WTC11 (cell line): Measurements from ENCODE around the gene AHRR.
"Not testable (repeated sequence)": the region's sequence is repeated elsewhere in the genome, so short reads cannot be mapped to it uniquely, and the experiment has no call there.

ENCODE experiments used
- ATF3 ChIP-seq: sonication (generic); formaldehyde crosslinking; conservative IDR thresholded peaks from 2 replicates; pipeline ENCODE4 v1.8.1; 2022; ENCODE audit warnings: mild to moderate bottlenecking, missing genetic modification reagents
- CTCF ChIP-seq: fragments of 200-600 bp; IDR thresholded peaks from 2 replicates; pipeline ENCODE4 v1.8.0; 2022; ENCODE audit warnings: antibody characterized with exemption
- ELF4 ChIP-seq: sonication (generic); formaldehyde crosslinking; IDR thresholded peaks from 2 replicates; pipeline ENCODE4 v1.8.1; 2022; ENCODE audit warnings: low read depth, mild to moderate bottlenecking, moderate library complexity, missing genetic modification reagents
- GRHL2 ChIP-seq: fragments of 250-450 bp; sonication (Bioruptor Pico); IDR thresholded peaks from 2 replicates; pipeline ENCODE4 v1.8.0; 2022; ENCODE audit warnings: mild to moderate bottlenecking, moderate library complexity; ENCODE audit not compliant: insufficient replicate concordance, severe bottlenecking
- MLX ChIP-seq: sonication (generic); formaldehyde crosslinking; IDR thresholded peaks from 2 replicates; pipeline ENCODE4 v1.8.1; 2023; ENCODE audit warnings: mild to moderate bottlenecking, missing genetic modification reagents, moderate library complexity
- NFE2L1 ChIP-seq: sonication (generic); formaldehyde crosslinking; IDR thresholded peaks from 2 replicates; pipeline ENCODE4 v1.8.1; 2023; ENCODE audit warnings: missing genetic modification reagents
- NR1H2 ChIP-seq: sonication (generic); formaldehyde crosslinking; IDR thresholded peaks from 2 replicates; pipeline ENCODE4 v1.9.0; 2021; ENCODE audit warnings: mild to moderate bottlenecking, moderate library complexity, missing genetic modification reagents
- NR3C1 ChIP-seq: sonication (generic); formaldehyde crosslinking; conservative IDR thresholded peaks from 2 replicates; pipeline ENCODE4 v1.8.1; 2023; ENCODE audit warnings: low read depth, mild to moderate bottlenecking, missing genetic modification reagents
- PREB ChIP-seq: sonication (generic); formaldehyde crosslinking; IDR thresholded peaks from 2 replicates; pipeline ENCODE4 v1.8.1; 2022; ENCODE audit warnings: mild to moderate bottlenecking, missing genetic modification reagents, moderate library complexity, borderline replicate concordance
- ZNF423 ChIP-seq: fragments of 250-450 bp; sonication (Bioruptor Pico); IDR thresholded peaks from 2 replicates; pipeline ENCODE4 v2.1.2; 2022; ENCODE audit warnings: mild to moderate bottlenecking, moderate library complexity

GRCh38 chr5:474232-474839 is 152.8 kb downstream of the AHRR start:
- TF ChIP-seq CTCF; ELF4 (CRISPR knock-in tag); ATF3 (CRISPR knock-in tag); NFE2L1 (CRISPR knock-in tag); NR3C1 (CRISPR knock-in tag); PREB (CRISPR knock-in tag); MLX (CRISPR knock-in tag); GRHL2 (CRISPR knock-in tag); ZNF423 (CRISPR knock-in tag); NR1H2 (CRISPR knock-in tag): not testable (repeated sequence)
